Measurements from ENCODE around the gene MARK2. TPM values are rescaled to one million over a fixed set of nuclear protein-coding genes. Genes with fewer than 3 reads are reported as not detected.

MARK2 gene
- total RNA-seq, 1 donor from 2014 or later, result 11.8 TPM

GRCh38 chr11:63876616-63877015 is 37.7 kb downstream of the MARK2 start:
- DNase-seq (ENCODE audit: low spot score in 2 of 2) (no peak), FAIRE-seq (no peak)

GRCh38 chr11:63877658-63878241 is 38.8 kb downstream of the MARK2 start:
- no peak for FAIRE-seq
- no peak for DNase-seq (ENCODE audit: low spot score in 2 of 2)

- no peak for FAIRE-seq
- DNase-seq (ENCODE audit: low spot score in 2 of 2), result no peak
Measured at GRCh38 chr11:63879598-63880402, 40.9 kb downstream of the MARK2 start.

GRCh38 chr11:63880403-63880790 is 41.5 kb downstream of the MARK2 start:
- FAIRE-seq, result no peak
- no peak for DNase-seq (ENCODE audit: low spot score in 2 of 2)

GRCh38 chr11:63882555-63883242 is 43.8 kb downstream of the MARK2 start:
- DNase-seq (ENCODE audit: low spot score in 2 of 2), result no peak

GRCh38 chr11:63883791-63884190 is 44.9 kb downstream of the MARK2 start:
- no peak for DNase-seq (ENCODE audit: low spot score in 2 of 2)
- FAIRE-seq, result no peak

More at GRCh38 chr11:63882555-63883242, 43.8 kb downstream of the MARK2 start:
- FAIRE-seq, result no peak

GRCh38 chr11:63884196-63884932 is 45.5 kb downstream of the MARK2 start:
- FAIRE-seq (no peak), DNase-seq (ENCODE audit: low spot score in 2 of 2) (no peak)

GRCh38 chr11:63887386-63887999 is 48.6 kb downstream of the MARK2 start:
- FAIRE-seq (no peak), DNase-seq (ENCODE audit: low spot score in 2 of 2) (no peak)

- DNase-seq (ENCODE audit: low spot score in 2 of 2), result no peak
- FAIRE-seq, result no peak
Measured at GRCh38 chr11:63888170-63889086, 49.5 kb downstream of the MARK2 start.

GRCh38 chr11:63889344-63889743 is 50.4 kb downstream of the MARK2 start:
- FAIRE-seq, result no peak
- no peak for DNase-seq (ENCODE audit: low spot score in 2 of 2)

- FAIRE-seq (no peak), DNase-seq (ENCODE audit: low spot score in 2 of 2) (no peak)
Measured at GRCh38 chr11:63890368-63890767, 51.5 kb downstream of the MARK2 start.

GRCh38 chr11:63892228-63892627 is 53.3 kb downstream of the MARK2 start:
- FAIRE-seq (no peak), DNase-seq (ENCODE audit: low spot score in 2 of 2) (no peak)

- no peak for FAIRE-seq
- no peak for DNase-seq (ENCODE audit: low spot score in 2 of 2)
Measured at GRCh38 chr11:63893355-63893754, 54.4 kb downstream of the MARK2 start.

GRCh38 chr11:63896071-63896470 is 57.2 kb downstream of the MARK2 start:
- FAIRE-seq (no peak), DNase-seq (ENCODE audit: low spot score in 2 of 2) (no peak)

- no peak for DNase-seq (ENCODE audit: low spot score in 2 of 2)
- no peak for FAIRE-seq
Measured at GRCh38 chr11:63897459-63898146, 58.7 kb downstream of the MARK2 start.

GRCh38 chr11:63901660-63902059 is 62.8 kb downstream of the MARK2 start:
- FAIRE-seq (no peak), DNase-seq (ENCODE audit: low spot score in 2 of 2) (no peak)

- no peak for DNase-seq (ENCODE audit: low spot score in 2 of 2)
- FAIRE-seq, result no peak
Measured at GRCh38 chr11:63903884-63904283, 65.0 kb downstream of the MARK2 start.

GRCh38 chr11:63904743-63905142 is 65.8 kb downstream of the MARK2 start:
- DNase-seq (ENCODE audit: low spot score in 2 of 2) (no peak), FAIRE-seq (no peak)

- FAIRE-seq, result no peak
- DNase-seq (ENCODE audit: low spot score in 2 of 2), result no peak
Measured at GRCh38 chr11:63905179-63905578, 66.3 kb downstream of the MARK2 start.
